Psoas muscle (tissue), 8 donors: Measurements from ENCODE around the gene ALDH1A3. TPM values are rescaled to one million over a fixed set of nuclear protein-coding genes. Genes with fewer than 3 reads are reported as not detected.

Source experiments
- ATAC-seq, 4 donors: fragments of 200-7000 bp; cut with Tn5 transposase; one replicate each; pipeline ENCODE4 v1.9.1; 2020; ENCODE audit warnings: moderate library complexity in 3 of 4, mild to moderate bottlenecking in 2 of 4
- DNase-seq, 2 donors: peaks; one replicate each; pipeline ENCODE4 v3.0.0-alpha.2; 2020
- H3K27ac ChIP-seq: fragments of 200-600 bp; one replicate; pipeline ENCODE4 v1.8.0; 2022
- H3K27me3 ChIP-seq, 3 donors: fragments of 200-600 bp in 1 of 3; one replicate each; pipeline versions ENCODE4 v1.6.1 to v1.8.0; 2013 to 2022; ENCODE audit warnings: low read length in 2 of 3, mild to moderate bottlenecking in 2 of 3, moderate library complexity in 1 of 3; ENCODE audit not compliant: insufficient read depth in 3 of 3
- H3K36me3 ChIP-seq, 2 donors: fragments of 200-600 bp in 1 of 2; one replicate each; pipeline versions ENCODE4 v1.6.1 to v1.8.0; 2013 to 2022; ENCODE audit warnings: low read depth in 1 of 2, mild to moderate bottlenecking in 1 of 2, moderate library complexity in 1 of 2; ENCODE audit not compliant: insufficient read depth in 1 of 2
- H3K4me1 ChIP-seq: fragments of 200-600 bp; one replicate; pipeline ENCODE4 v1.8.0; 2022
- H3K4me3 ChIP-seq: fragments of 200-600 bp; one replicate; pipeline ENCODE4 v1.8.0; 2022; ENCODE audit warnings: mild to moderate bottlenecking
- H3K9me3 ChIP-seq: fragments of 200-600 bp; one replicate; pipeline ENCODE4 v1.8.0; 2022
- CTCF ChIP-seq: fragments of 200-600 bp; IDR thresholded peaks from one replicate; pipeline ENCODE4 v1.8.0; 2022; ENCODE audit warnings: antibody characterized with exemption
- WGBS, 3 donors: extraction: QIAGEN DNeasy Blood & Tissue Kit; methylation state at CpG; one replicate each; pipeline versions ENCODE4 v1.1.6 to v1.1.7; 2013; 5-methylcytosine and 5-hydroxymethylcytosine counted together
- intact Hi-C, 2 donors: fragments of 100-400 bp; cut with DNase I; formaldehyde crosslinking; loops; one replicate each; pipeline versions ENCODE4 v1.11.0 to v1.14.2; 2022
- polyA plus RNA-seq, 3 donors: library from polyadenylated mRNA; stranded (reverse); fragments of 200-250 nt; gene quantifications; one replicate each; pipeline ENCODE4 v1.2.3, GENCODE V29; 2013
- total RNA-seq, 4 donors: library from RNA; stranded (reverse); fragmentation: NEBNext Ultra II Directional in 2 of 4; extraction: Animal tissue kit (Norgen Biotek cat#: 25700) in 2 of 4; gene quantifications; one replicate each; pipeline versions ENCODE4 v1.2.1 to v1.2.4, GENCODE V29; 2021 to 2023
- donor health status: healthy with polysubstance abuse.
- donor health status: DM: no; HTN: no; CAD: no; lungs with moderate emphysema.
- donor health status: Bipolar disorder and iron deficiency.
- donor health status: healthy.
- donor health status: DM: yes; HTN: yes; CAD: no.
- donor health status: DM: no; HTN: no; CAD: no.
- donor health status: DM: no; HTN: no; CAD: no.
- donor health status: DM: yes; HTN: yes; CAD: no.

The ALDH1A3 gene
- total and polyA plus RNA-seq, 7 donors = 7.3 to 51.6 (median 11.9) TPM

DNA sequence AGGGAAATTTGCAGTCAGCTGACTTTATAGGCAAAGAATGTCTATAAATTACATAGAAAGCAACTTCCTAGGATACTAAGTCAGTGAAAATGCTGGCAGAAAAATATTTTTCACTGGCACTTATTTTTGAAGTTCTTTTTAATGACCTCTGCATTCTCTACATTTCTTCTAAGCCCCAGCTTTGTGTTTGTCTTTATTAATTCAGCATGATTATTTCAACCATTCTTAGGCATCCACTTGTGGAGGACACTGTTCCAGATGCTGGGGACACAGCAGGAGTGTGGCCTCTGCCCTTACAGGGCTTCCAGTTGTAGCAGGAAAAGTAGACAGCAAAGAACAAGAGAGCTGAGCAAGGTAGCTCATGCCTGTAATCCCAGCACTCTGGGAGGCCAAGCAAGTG is 54.5 kb downstream of the ALDH1A3 start:
- no peaks in the 10 kb centered on the region for H3K27me3 ChIP-seq
- intact Hi-C loops = no loop called here
- H3K9me3 ChIP-seq = no peaks in the 10 kb centered on the region
- no peaks in the 10 kb centered on the region for H3K4me1 ChIP-seq
- ATAC-seq (no peak), DNase-seq (no peak)
- H3K36me3 ChIP-seq = no peaks in the 10 kb centered on the region
- TF ChIP-seq CTCF = no peak
- no peak overlapping the region for H3K4me3 ChIP-seq
- no peak overlapping the region for H3K27ac ChIP-seq

- no peak for TF ChIP-seq CTCF
- Histone ChIP-seq H3K4me1 (no peaks in the 10 kb centered on the region), H3K4me3 (no peak overlapping the region), H3K9me3 (no peaks in the 10 kb centered on the region), H3K27ac (no peak overlapping the region), H3K36me3 (no peaks in the 10 kb centered on the region), H3K27me3 (no peaks in the 10 kb centered on the region)
- ATAC-seq (no peak), DNase-seq (no peak)
- intact Hi-C loops = no loop called here
Observed at GRCh38 chr15:100934726-100935125, 55.1 kb downstream of the ALDH1A3 start.

GRCh38 chr15:100937171-100937570 is 57.5 kb downstream of the ALDH1A3 start:
- H3K4me1 ChIP-seq = no peaks in the 10 kb centered on the region
- TF ChIP-seq CTCF = no peak
- 92 to 96% (median 95%) methylated on average over 4 of the region's 4 CpGs for WGBS, 3 donors
- DNase-seq (no peak), ATAC-seq (no peak)
- H3K4me3 ChIP-seq = no peak overlapping the region
- H3K27ac ChIP-seq = no peak overlapping the region
- intact Hi-C loops = no loop called here
- no peaks in the 10 kb centered on the region for H3K9me3 ChIP-seq
- H3K36me3 ChIP-seq = no peaks in the 10 kb centered on the region
- no peaks in the 10 kb centered on the region for H3K27me3 ChIP-seq

DNA sequence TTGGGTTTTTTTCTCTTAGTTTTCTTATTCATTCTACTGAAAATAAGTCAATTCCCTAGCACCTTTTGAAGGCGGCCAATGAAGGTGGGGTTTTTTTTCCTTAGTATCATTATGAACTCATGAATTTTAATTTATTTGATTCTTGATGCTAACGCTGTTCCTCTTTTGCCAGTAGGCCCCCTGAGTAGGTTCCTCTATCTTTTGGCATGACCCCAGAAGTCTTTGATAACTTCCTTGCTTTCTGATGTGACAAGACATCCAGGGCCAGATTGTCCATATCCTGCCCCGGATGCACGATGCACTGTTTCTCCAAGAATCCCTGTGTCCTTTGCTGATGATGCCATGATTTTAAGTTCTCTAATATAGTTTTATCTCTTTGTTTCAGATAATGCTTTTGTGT is 60.2 kb downstream of the ALDH1A3 start:
- DNase-seq (no peak), ATAC-seq (no peak)
- H3K36me3 ChIP-seq = no peaks in the 10 kb centered on the region
- no peaks in the 10 kb centered on the region for H3K27me3 ChIP-seq
- H3K4me3 ChIP-seq = no peak overlapping the region
- no peaks in the 10 kb centered on the region for H3K9me3 ChIP-seq
- intact Hi-C loops = no loop called here
- no peaks in the 10 kb centered on the region for H3K4me1 ChIP-seq
- 85 to 86% (median 86%) methylated on average over 4 of the region's 4 CpGs for WGBS, 3 donors
- no peak overlapping the region for H3K27ac ChIP-seq
- no peak for TF ChIP-seq CTCF

DNA sequence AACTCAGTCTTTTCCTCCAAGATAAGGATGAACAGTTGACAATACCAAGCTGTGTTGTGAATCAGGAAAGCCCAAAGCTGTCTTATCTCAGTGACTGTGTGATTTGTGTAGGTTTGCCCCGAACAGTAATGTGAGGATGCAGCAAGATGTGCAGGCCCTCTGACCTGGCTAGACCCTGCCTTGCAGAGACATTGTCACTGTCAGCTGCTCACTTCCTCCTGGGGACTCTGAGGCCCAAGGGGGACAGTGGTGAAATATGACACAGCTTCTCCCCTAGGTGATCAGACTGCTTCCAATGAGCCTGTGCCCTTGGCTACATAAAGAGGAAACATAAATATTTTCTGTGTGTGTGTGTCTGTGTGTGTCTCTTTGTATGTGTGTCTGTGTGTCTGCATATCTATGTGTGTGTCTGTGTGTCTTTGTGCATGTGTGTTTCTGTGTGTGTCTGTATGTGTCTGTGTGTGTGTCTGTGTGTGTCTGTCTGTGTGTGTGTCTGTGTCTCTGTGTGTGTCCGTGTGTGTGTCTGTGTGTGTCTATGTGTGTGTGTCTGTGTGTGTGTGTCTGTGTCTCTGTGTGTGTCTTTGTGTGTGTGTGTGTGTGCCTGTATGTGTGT is 61.2 kb downstream of the ALDH1A3 start:
- WGBS, 3 donors = 88 to 90% (median 88%) methylated on average over 2 of the region's 2 CpGs
- H3K27me3 ChIP-seq = no peaks in the 10 kb centered on the region
- intact Hi-C loops = no loop called here
- TF ChIP-seq CTCF = no peak
- ATAC-seq = no peak
- no peak for DNase-seq
- no peaks in the 10 kb centered on the region for H3K9me3 ChIP-seq
- H3K36me3 ChIP-seq = no peaks in the 10 kb centered on the region
- H3K4me3 ChIP-seq = no peak overlapping the region
- H3K4me1 ChIP-seq = no peaks in the 10 kb centered on the region
- H3K27ac ChIP-seq = no peak overlapping the region
